ENCODE results near the gene EIF4G1.

Gene EIF4G1

GRCh38 chr3:184299488-184300377, 14.7 kb upstream of the EIF4G1 start:
- H3K27me3 ChIP-seq (ENCODE audit: insufficient read depth, low read depth, severe bottlenecking) = no peaks in the 10 kb centered on the region
- no peaks in the 10 kb centered on the region for H3K9me3 ChIP-seq (ENCODE audit: severe bottlenecking)
- no peak for DNase-seq
- H3K27ac ChIP-seq = peak overlapping the region; percentile 72
- peaks cover 48% of the 10 kb centered on the region for H3K36me3 ChIP-seq
- no peak for TF ChIP-seq CTCF (IDR thresholded peaks at IDR 0.05; ENCODE audit: low read depth, low read length)
- peak overlapping the region; percentile 64 for H3K4me3 ChIP-seq (ENCODE audit: low read depth, low read length)

- DNase-seq = no peak
These were observed 14.1 kb upstream of the EIF4G1 start for GRCh38 chr3:184300378-184300720.

GRCh38 chr3:184305577-184305976, 8.8 kb upstream of the EIF4G1 start:
- H3K36me3 ChIP-seq = peaks cover 85% of the 10 kb centered on the region
- no peaks in the 10 kb centered on the region for H3K9me3 ChIP-seq (ENCODE audit: severe bottlenecking)
- H3K27me3 ChIP-seq (ENCODE audit: insufficient read depth, low read depth, severe bottlenecking) = no peaks in the 10 kb centered on the region
- TF ChIP-seq CTCF (IDR thresholded peaks at IDR 0.05; ENCODE audit: low read depth, low read length) = 0 out of 2 replicates have a peak, but pooled peaks have one; percentile 10
- H3K4me3 ChIP-seq (ENCODE audit: low read depth, low read length) = no peak overlapping the region
- no peak for DNase-seq
- no peak overlapping the region for H3K27ac ChIP-seq

More at GRCh38 chr3:184300378-184300720, 14.1 kb upstream of the EIF4G1 start:
- Histone ChIP-seq H3K4me3 (ENCODE audit: low read depth, low read length) (no peak overlapping the region), H3K27ac (no peak overlapping the region), H3K9me3 (ENCODE audit: severe bottlenecking) (no peaks in the 10 kb centered on the region), H3K27me3 (ENCODE audit: insufficient read depth, low read depth, severe bottlenecking) (no peaks in the 10 kb centered on the region), H3K36me3 (peaks cover 54% of the 10 kb centered on the region)
- TF ChIP-seq CTCF (IDR thresholded peaks at IDR 0.05; ENCODE audit: low read depth, low read length) = no peak

GRCh38 chr3:184306341-184306972, 7.9 kb upstream of the EIF4G1 start:
- Histone ChIP-seq H3K4me3 (ENCODE audit: low read depth, low read length) (no peak overlapping the region), H3K27ac (no peak overlapping the region), H3K27me3 (ENCODE audit: insufficient read depth, low read depth, severe bottlenecking) (no peaks in the 10 kb centered on the region), H3K36me3 (peaks cover 76% of the 10 kb centered on the region), H3K9me3 (ENCODE audit: severe bottlenecking) (no peaks in the 10 kb centered on the region)
- TF ChIP-seq CTCF (IDR thresholded peaks at IDR 0.05; ENCODE audit: low read depth, low read length) = no peak
- DNase-seq = no peak

GRCh38 chr3:184307915-184308314, 6.5 kb upstream of the EIF4G1 start:
- H3K27ac ChIP-seq = no peak overlapping the region
- no peaks in the 10 kb centered on the region for H3K9me3 ChIP-seq (ENCODE audit: severe bottlenecking)
- H3K4me3 ChIP-seq (ENCODE audit: low read depth, low read length) = no peak overlapping the region
- H3K27me3 ChIP-seq (ENCODE audit: insufficient read depth, low read depth, severe bottlenecking) = no peaks in the 10 kb centered on the region
- TF ChIP-seq CTCF (IDR thresholded peaks at IDR 0.05; ENCODE audit: low read depth, low read length) = no peak
- H3K36me3 ChIP-seq = peaks cover 62% of the 10 kb centered on the region
- DNase-seq = no peak
